Measurements from ENCODE around the gene PPP1R2B.
"Not testable (repeated sequence)": the region's sequence is repeated elsewhere in the genome, so short reads cannot be mapped to it uniquely, and the experiment has no call there.

PPP1R2B gene

GRCh38 chr5:156850206-156850751 is at the start of gene PPP1R2B:
PPP1R2B (plus strand) TSS chr5:156850295; CDS start chr5:156850563, 268 bp downstream.
- DNase-seq (ENCODE audit: low spot score): no peak

GRCh38 chr5:156800929-156801328 is 49.2 kb upstream of the PPP1R2B start:
- DNase-seq (ENCODE audit: low spot score): no peak

GRCh38 chr5:156802501-156802900 is 47.6 kb upstream of the PPP1R2B start:
- no peak for DNase-seq (ENCODE audit: low spot score)

GRCh38 chr5:156803404-156803803 is 46.7 kb upstream of the PPP1R2B start:
- DNase-seq (ENCODE audit: low spot score): no peak

GRCh38 chr5:156812959-156813358 is 37.1 kb upstream of the PPP1R2B start:
- DNase-seq (ENCODE audit: low spot score): no peak

- no peak for DNase-seq (ENCODE audit: low spot score)
Measured at GRCh38 chr5:156815988-156816599, 34.0 kb upstream of the PPP1R2B start.

- no peak for DNase-seq (ENCODE audit: low spot score)
Measured at GRCh38 chr5:156819537-156819936, 30.6 kb upstream of the PPP1R2B start.

- DNase-seq (ENCODE audit: low spot score): no peak
Measured at GRCh38 chr5:156819967-156820581, 30.0 kb upstream of the PPP1R2B start.

- DNase-seq (ENCODE audit: low spot score): no peak
Measured at GRCh38 chr5:156824241-156824640, 25.9 kb upstream of the PPP1R2B start.

GRCh38 chr5:156824800-156825199 is 25.3 kb upstream of the PPP1R2B start:
- no peak for DNase-seq (ENCODE audit: low spot score)

- DNase-seq (ENCODE audit: low spot score): no peak
Measured at GRCh38 chr5:156825688-156826087, 24.4 kb upstream of the PPP1R2B start.

GRCh38 chr5:156826150-156826549 is 23.9 kb upstream of the PPP1R2B start:
- no peak for DNase-seq (ENCODE audit: low spot score)

- DNase-seq (ENCODE audit: low spot score): no peak
Measured at GRCh38 chr5:156834916-156835315, 15.2 kb upstream of the PPP1R2B start.

- DNase-seq (ENCODE audit: low spot score): peak; percentile 2
Measured at GRCh38 chr5:156835905-156836304, 14.2 kb upstream of the PPP1R2B start.

- DNase-seq (ENCODE audit: low spot score): no peak
Measured at GRCh38 chr5:156836846-156837245, 13.2 kb upstream of the PPP1R2B start.

GRCh38 chr5:156838961-156839360 is 11.1 kb upstream of the PPP1R2B start:
- DNase-seq (ENCODE audit: low spot score): no peak

- no peak for DNase-seq (ENCODE audit: low spot score)
Measured at GRCh38 chr5:156841737-156842136, 8.4 kb upstream of the PPP1R2B start.

GRCh38 chr5:156846914-156847313 is 3.2 kb upstream of the PPP1R2B start:
- no peak for DNase-seq (ENCODE audit: low spot score)

- DNase-seq (ENCODE audit: low spot score): not testable (repeated sequence)
Measured at GRCh38 chr5:156848447-156848846, 1.6 kb upstream of the PPP1R2B start.

GRCh38 chr5:156851880-156852279 is 1.8 kb downstream of the PPP1R2B start:
- DNase-seq (ENCODE audit: low spot score): no peak

GRCh38 chr5:156853055-156853454 is 3.0 kb downstream of the PPP1R2B start:
- not testable (repeated sequence) for DNase-seq (ENCODE audit: low spot score)

GRCh38 chr5:156865427-156865826 is 15.3 kb downstream of the PPP1R2B start:
- DNase-seq (ENCODE audit: low spot score): no peak

- DNase-seq (ENCODE audit: low spot score): no peak
Measured at GRCh38 chr5:156870498-156870839, 20.4 kb downstream of the PPP1R2B start.

- no peak for DNase-seq (ENCODE audit: low spot score)
Measured at GRCh38 chr5:156871212-156871611, 21.1 kb downstream of the PPP1R2B start.
